Measurements from ENCODE around the gene MCTP1. TPM values are rescaled to one million over a fixed set of nuclear protein-coding genes. Genes with fewer than 3 reads are reported as not detected.
A peak's percentile ranks its signal among the peaks of the same experiment; 100 is the strongest.

Gene MCTP1
- total RNA-seq, 2 donors from 2014 or later = 0.28 to 1.2 TPM

DNA sequence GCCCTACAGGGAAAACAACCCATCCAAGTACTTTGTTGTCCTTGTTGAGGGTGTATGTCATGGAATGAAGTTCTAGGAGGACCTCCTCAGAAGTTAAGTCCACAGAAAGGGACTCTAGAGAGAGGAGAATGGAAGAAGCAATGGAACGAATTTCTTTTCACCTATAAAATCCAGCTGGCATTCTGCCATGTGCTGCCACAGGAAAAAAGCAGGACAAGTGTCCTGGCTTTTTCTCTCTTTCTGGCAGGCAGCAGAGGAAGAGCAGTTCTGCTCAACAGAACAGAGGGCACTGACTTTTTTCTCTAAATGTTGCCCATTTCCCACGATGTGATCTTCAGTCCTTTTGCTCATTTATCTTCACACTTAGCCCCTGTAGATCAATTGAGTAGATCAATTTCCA lies 240.8 kb downstream of the MCTP1 start:
- no peak for ATAC-seq (replicated peaks in 1 of 2)
- H3K4me3 Mint-ChIP-seq = no peak overlapping the region
- no peak for DNase-seq
- H3K4me1 Mint-ChIP-seq (ENCODE audit: low read depth) = no peaks in the 10 kb centered on the region
- H3K36me3 Mint-ChIP-seq (ENCODE audit: insufficient read depth in 2 of 2) = no peaks in the 10 kb centered on the region
- no peak overlapping the region for H3K27ac Mint-ChIP-seq
- no peaks in the 10 kb centered on the region for H3K27me3 Mint-ChIP-seq (ENCODE audit: low read depth)
- peaks cover 0 to 2% of the 10 kb centered on the region in 2 donors for H3K9me3 Mint-ChIP-seq

DNA sequence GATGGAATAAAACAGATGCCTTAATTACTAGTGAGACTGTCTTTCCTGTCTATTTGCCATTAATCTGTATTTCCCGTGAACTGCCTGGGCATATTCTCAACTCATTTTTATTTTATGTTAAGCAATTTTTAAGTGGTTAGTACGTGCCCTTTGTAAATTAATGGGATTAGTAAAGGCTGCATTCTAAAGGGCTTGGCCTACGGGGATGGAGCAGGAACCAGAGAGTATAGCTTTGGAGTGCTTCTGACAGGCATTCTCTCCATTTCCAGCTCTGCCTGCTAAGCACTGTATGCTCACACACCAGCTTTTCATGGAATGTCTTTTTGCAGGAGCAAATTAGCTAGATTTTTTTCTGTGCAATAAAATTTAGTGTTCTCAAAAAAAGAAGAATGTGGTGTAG lies 241.2 kb downstream of the MCTP1 start:
- Mint-ChIP-seq H3K4me3 (no peak overlapping the region), H3K36me3 (ENCODE audit: insufficient read depth in 2 of 2) (no peaks in the 10 kb centered on the region), H3K4me1 (ENCODE audit: low read depth) (no peaks in the 10 kb centered on the region), H3K27ac (no peak overlapping the region), H3K27me3 (ENCODE audit: low read depth) (no peaks in the 10 kb centered on the region), H3K9me3 (peaks cover 0 to 2% of the 10 kb centered on the region in 2 donors)
- no peak for DNase-seq
- ATAC-seq (replicated peaks in 1 of 2) = no peak

DNA sequence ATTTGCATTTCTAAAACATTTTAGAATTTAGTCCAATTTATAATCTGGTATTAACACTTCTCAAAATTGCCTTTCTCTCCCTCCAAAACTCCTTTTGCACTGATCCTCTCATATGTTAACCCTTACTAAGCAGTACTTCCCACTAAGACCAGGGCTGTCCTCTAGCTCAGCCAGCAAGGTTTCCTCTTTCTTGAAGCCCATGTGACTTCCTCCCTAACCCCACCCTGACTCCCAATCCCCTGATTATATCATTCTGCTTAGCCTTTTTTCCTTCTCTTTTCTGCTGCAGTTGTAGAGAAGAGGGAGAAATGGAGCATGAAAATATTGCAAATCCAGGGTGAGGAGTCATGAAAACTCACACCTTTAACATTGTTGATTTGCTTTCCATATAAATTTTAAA lies 241.7 kb downstream of the MCTP1 start:
- no peaks in the 10 kb centered on the region for H3K4me1 Mint-ChIP-seq (ENCODE audit: low read depth)
- H3K9me3 Mint-ChIP-seq = peaks cover 0 to 2% of the 10 kb centered on the region in 2 donors
- H3K36me3 Mint-ChIP-seq (ENCODE audit: insufficient read depth in 2 of 2) = no peaks in the 10 kb centered on the region
- no peak overlapping the region for H3K27ac Mint-ChIP-seq
- H3K27me3 Mint-ChIP-seq (ENCODE audit: low read depth) = no peaks in the 10 kb centered on the region
- DNase-seq (no peak), ATAC-seq (replicated peaks in 1 of 2) (no peak)
- H3K4me3 Mint-ChIP-seq = no peak overlapping the region

DNA sequence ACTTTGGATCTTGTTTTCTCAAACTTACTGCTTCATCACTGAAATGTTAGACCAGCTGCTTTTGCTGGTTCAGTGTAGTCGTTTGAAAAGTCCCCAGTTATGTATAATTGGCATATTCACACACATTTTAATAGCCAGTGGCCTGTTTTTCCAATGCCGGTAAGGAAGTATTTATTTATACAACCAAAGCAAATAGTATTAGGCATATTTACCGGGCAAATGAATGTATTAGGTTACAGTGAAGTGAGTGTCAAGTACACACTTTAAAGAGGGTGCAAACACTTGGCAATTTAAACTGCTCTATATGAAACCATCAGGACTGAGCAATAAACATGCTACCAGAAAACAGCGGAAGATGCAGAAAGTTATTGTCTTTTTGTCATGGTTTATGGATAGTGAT lies 242.9 kb downstream of the MCTP1 start:
- peaks cover 0 to 2% of the 10 kb centered on the region in 2 donors for H3K9me3 Mint-ChIP-seq
- no peaks in the 10 kb centered on the region for H3K27me3 Mint-ChIP-seq (ENCODE audit: low read depth)
- no peaks in the 10 kb centered on the region for H3K4me1 Mint-ChIP-seq (ENCODE audit: low read depth)
- no peaks in the 10 kb centered on the region for H3K36me3 Mint-ChIP-seq (ENCODE audit: insufficient read depth in 2 of 2)
- ATAC-seq (replicated peaks in 1 of 2) = no peak
- no peak overlapping the region for H3K27ac Mint-ChIP-seq
- no peak overlapping the region for H3K4me3 Mint-ChIP-seq
- no peak for DNase-seq

DNA sequence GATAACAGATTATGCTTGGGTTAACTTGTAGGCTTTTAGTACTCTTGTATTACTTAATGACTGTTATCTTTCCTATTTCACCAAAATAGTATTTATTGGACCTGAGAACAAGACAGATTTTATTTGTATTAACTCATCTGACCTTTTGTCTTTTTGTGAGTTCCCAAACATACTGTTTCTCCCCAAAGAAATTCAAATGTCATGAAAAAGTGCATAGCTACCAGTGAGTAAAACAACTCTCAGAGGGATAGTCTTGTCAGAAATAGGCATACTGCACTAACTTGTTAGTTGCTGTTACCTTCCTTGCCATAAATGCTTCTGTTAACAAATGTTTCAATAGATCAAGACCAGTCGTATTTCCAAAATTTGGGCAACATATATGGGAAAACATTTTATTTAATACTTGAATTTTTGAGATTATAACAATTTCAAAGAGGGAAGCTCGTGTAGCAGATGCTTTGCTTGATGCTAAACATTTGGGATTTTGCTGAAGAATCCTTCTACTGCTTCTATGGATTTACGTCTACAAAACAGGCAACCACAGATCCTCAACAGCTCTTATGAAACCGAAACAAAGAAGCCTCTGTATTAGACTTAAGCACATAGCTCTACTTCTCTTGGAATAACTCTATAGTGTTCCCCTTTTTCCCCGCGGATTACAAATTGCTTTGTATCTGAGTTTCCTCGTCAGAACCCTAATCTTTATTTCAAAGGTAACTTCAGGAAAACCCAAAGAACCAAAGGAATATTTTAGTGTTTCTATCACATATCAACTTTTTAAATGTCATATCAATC lies 248.8 kb downstream of the MCTP1 start:
- Mint-ChIP-seq H3K27ac (no peak overlapping the region), H3K36me3 (ENCODE audit: insufficient read depth in 2 of 2) (peaks cover 0 to 2% of the 10 kb centered on the region in 2 donors), H3K27me3 (ENCODE audit: low read depth) (no peaks in the 10 kb centered on the region), H3K4me3 (no peak overlapping the region), H3K9me3 (peaks cover 6 to 7% of the 10 kb centered on the region in 2 donors), H3K4me1 (ENCODE audit: low read depth) (no peaks in the 10 kb centered on the region)
- ATAC-seq (replicated peaks in 1 of 2) (no peak), DNase-seq (no peak)

DNA sequence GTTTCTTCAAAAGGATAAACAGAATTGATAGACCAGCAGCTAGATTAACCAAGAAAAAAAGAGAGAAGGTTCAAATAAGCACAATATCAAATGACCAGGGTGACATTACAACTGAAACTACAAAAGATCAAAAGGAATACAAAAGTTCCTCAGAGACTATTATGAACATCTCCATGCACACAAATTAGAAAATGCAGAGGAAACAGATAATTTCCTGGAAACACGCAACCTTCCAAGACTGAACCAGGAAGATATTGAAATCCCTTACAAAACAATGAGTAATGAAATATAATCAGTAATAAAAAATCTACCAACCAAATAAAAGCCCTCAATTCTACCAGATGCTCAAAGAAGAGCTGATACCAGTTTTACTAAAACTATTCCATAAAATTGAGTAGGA lies 252.1 kb downstream of the MCTP1 start:
- DNase-seq (no peak), ATAC-seq (replicated peaks in 1 of 2) (no peak)
- no peak overlapping the region for H3K27ac Mint-ChIP-seq
- peaks cover 0 to 2% of the 10 kb centered on the region in 2 donors for H3K36me3 Mint-ChIP-seq (ENCODE audit: insufficient read depth in 2 of 2)
- peaks cover 7% of the 10 kb centered on the region in 2 donors for H3K9me3 Mint-ChIP-seq
- peaks cover 2% of the 10 kb centered on the region for H3K4me1 Mint-ChIP-seq (ENCODE audit: low read depth)
- H3K4me3 Mint-ChIP-seq = no peak overlapping the region
- H3K27me3 Mint-ChIP-seq (ENCODE audit: low read depth) = no peaks in the 10 kb centered on the region

DNA sequence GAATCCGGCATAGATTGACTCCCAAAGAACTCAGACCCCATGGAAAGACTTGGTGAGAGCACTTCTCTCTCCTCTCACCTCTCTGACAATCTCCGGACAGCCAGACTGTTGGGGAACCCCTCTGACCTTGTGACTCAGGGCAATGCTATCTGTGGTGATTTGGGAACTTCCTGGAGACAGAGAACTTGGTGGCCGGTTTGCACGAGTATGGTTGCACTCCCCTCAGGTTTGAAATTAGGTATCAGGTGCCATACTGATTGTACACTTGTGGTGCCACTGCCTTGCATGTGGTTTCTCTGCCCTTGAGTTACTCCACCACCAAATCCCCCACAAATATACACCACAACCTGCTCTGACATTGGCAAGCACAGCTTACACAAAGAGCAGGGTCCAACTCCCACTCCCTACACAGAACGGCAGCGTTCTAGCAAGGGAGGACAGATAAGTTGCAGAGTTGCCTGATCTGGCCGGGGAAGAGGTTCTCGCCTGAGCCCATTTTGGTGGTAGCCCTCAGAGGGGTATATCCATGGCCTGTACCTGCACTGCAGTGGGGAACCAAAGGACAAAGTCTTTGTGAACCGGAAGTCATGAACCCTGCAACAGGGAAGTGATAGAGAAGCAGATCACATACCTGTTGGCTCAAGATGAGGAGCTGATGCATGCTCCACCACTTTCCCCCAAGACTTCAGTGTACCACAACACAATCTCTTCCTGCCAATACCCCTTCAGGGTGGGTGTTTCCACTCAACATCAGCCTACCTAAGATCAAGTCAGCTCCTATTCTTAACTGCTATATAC lies 255.1 kb downstream of the MCTP1 start:
- no peak for DNase-seq
- Mint-ChIP-seq H3K4me1 (ENCODE audit: low read depth) (peaks cover 16% of the 10 kb centered on the region), H3K4me3 (no peak overlapping the region)

DNA sequence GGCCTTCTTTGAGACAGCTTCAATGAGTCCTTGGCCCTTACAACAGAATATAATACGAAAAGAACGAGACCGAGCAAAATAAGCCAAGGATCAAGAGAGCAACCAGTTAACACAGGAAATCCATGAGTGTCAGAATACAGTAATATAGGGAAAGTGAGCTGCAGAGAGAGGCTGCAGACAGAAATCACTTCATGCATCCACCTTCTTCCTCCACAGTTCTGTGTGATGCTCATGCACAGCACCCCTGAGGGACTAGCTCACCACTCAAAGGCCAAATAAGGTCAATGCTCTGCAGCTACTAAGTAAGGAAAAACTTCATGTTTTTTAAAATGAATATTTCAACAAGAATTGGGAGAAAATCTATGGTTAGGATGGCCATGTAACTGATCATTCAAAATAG lies 257.1 kb downstream of the MCTP1 start:
- H3K27me3 Mint-ChIP-seq (ENCODE audit: low read depth) = no peaks in the 10 kb centered on the region
- ATAC-seq (replicated peaks in 1 of 2) (no peak), DNase-seq (no peak)
- H3K9me3 Mint-ChIP-seq = peaks cover 6 to 7% of the 10 kb centered on the region in 2 donors
- peaks cover 23% of the 10 kb centered on the region for H3K4me1 Mint-ChIP-seq (ENCODE audit: low read depth)
- H3K4me3 Mint-ChIP-seq = no peak overlapping the region
- H3K36me3 Mint-ChIP-seq (ENCODE audit: insufficient read depth in 2 of 2) = peaks cover 0 to under 1% of the 10 kb centered on the region in 2 donors
- no peak overlapping the region for H3K27ac Mint-ChIP-seq

More for the DNA sequence above, 255.1 kb downstream of the MCTP1 start:
- peaks cover 7% of the 10 kb centered on the region in 2 donors for H3K9me3 Mint-ChIP-seq
- H3K36me3 Mint-ChIP-seq (ENCODE audit: insufficient read depth in 2 of 2) = peaks cover 0 to 2% of the 10 kb centered on the region in 2 donors
- H3K27me3 Mint-ChIP-seq (ENCODE audit: low read depth) = no peaks in the 10 kb centered on the region
- no peak for ATAC-seq (replicated peaks in 1 of 2)
- H3K27ac Mint-ChIP-seq = no peak overlapping the region

DNA sequence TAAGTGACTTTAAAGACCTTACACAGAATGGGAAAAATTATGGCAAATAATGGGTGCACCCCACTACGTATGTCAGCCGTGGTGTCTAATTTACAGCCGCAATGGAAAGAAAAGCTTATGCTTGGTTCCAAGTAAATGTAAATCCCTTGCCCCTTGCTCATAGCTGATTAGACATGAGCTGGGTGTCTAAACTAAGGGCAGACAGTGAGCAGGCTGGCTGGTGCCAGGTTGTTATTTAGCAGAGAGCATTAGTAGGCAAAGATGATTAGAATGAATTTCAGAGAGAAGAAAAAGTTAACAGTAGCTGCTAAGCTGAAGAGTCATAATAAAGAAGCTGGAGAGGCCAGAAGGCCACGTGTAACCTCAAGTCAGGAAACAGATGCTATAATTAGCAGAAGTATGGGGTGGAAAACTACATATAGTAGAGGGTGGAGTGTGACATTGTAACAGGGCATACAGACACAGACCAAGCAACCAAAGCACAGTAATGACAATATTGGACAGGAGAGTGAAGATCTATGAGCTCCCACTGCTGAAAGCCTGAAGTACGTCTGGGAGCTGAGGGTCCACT lies 257.7 kb downstream of the MCTP1 start:
- ATAC-seq (replicated peaks in 1 of 2) (no peak), DNase-seq (no peak)
- Mint-ChIP-seq H3K27me3 (ENCODE audit: low read depth) (peaks cover 3% of the 10 kb centered on the region), H3K9me3 (peaks cover 3 to 6% of the 10 kb centered on the region in 2 donors), H3K4me3 (no peak overlapping the region), H3K27ac (no peak overlapping the region), H3K4me1 (ENCODE audit: low read depth) (peaks cover 28% of the 10 kb centered on the region), H3K36me3 (ENCODE audit: insufficient read depth in 2 of 2) (no peaks in the 10 kb centered on the region)

DNA sequence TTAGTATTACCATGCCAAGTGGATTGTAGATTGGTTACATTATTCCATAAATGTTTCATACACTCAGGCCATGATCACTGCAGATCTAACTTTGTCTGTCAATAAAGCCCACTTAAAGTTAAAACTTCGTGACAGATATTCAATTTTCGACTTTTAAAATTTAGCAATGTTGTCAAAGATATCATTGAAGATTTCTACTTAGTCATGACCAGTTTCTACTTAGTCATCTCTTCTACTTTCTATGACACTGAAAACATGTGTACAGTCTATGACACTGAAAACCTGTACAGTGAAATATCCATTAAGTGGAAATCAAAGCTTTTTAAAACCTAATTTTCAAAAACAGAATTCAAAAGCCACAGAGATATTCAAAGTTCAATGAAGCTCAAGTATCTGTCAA lies 258.2 kb downstream of the MCTP1 start:
- peaks cover 1 to 3% of the 10 kb centered on the region in 2 donors for H3K9me3 Mint-ChIP-seq
- peaks cover 7% of the 10 kb centered on the region for H3K27me3 Mint-ChIP-seq (ENCODE audit: low read depth)
- H3K4me1 Mint-ChIP-seq (ENCODE audit: low read depth) = peaks cover 29% of the 10 kb centered on the region
- H3K27ac Mint-ChIP-seq = no peak overlapping the region
- no peaks in the 10 kb centered on the region for H3K36me3 Mint-ChIP-seq (ENCODE audit: insufficient read depth in 2 of 2)
- H3K4me3 Mint-ChIP-seq = no peak overlapping the region
- ATAC-seq (replicated peaks in 1 of 2) = no peak
- no peak for DNase-seq

DNA sequence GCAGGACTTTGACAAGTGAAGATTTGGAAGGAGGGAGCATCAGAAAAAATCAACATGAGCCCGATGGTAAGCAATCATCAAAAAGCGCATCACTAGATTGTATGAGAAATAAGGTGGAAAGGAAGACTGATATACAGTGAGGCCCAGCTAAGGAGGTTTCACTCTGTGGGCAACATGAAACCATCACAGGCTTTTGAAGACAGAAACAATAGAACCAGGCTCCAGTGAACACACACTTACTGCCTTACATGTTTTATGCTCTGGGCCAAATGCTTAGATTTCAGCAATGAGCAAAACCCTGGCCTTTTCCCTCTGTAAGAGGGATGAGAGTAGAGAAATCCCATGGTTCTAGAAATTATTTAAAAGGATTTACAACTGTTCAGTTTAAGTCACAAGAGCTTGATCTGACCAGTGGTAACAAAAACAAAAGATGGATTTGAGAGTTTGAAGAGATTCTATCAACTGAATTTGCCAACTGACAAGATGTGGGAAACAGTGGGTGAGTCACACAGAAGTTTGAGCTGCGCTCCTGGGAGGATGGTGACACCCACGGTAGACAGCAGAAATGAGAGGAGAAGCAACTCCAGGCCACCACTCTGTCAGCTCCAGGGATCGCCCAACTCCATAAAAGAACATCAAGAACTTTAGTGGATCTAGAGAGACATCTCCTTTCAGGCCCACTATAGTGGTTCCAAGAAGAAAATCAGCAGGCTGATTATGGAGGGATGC lies 261.8 kb downstream of the MCTP1 start:
- Mint-ChIP-seq H3K27ac (no peak overlapping the region), H3K4me3 (no peak overlapping the region), H3K4me1 (ENCODE audit: low read depth) (peaks cover 29% of the 10 kb centered on the region), H3K36me3 (ENCODE audit: insufficient read depth in 2 of 2) (no peaks in the 10 kb centered on the region), H3K9me3 (no peaks in the 10 kb centered on the region), H3K27me3 (ENCODE audit: low read depth) (peaks cover 7% of the 10 kb centered on the region)
- no peak for DNase-seq
- ATAC-seq (replicated peaks in 1 of 2) = peak; percentile 28 to 70

DNA sequence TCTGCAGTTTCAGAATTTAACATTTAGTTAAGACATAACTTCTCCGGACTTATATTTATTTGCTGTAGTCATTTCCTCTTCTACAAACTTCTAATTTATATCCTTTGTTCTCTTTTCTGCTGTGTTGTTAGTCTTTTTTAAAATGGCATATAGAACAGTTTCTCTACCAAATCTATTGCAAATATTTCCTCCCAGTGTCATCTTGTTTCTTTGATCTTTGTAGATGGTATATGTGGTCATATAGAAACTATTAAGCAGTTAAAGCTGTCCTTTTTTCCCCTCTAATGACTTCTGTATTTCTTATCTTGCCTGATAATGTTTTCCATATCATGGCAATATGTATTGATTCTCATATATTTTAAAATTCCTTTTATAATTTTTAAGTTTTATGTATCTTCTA lies 264.5 kb downstream of the MCTP1 start:
- Mint-ChIP-seq H3K27me3 (ENCODE audit: low read depth) (peaks cover 7% of the 10 kb centered on the region), H3K27ac (no peak overlapping the region), H3K4me3 (no peak overlapping the region), H3K36me3 (ENCODE audit: insufficient read depth in 2 of 2) (no peaks in the 10 kb centered on the region), H3K9me3 (no peaks in the 10 kb centered on the region), H3K4me1 (ENCODE audit: low read depth) (peaks cover 13% of the 10 kb centered on the region)
- no peak for DNase-seq
- no peak for ATAC-seq (replicated peaks in 1 of 2)

DNA sequence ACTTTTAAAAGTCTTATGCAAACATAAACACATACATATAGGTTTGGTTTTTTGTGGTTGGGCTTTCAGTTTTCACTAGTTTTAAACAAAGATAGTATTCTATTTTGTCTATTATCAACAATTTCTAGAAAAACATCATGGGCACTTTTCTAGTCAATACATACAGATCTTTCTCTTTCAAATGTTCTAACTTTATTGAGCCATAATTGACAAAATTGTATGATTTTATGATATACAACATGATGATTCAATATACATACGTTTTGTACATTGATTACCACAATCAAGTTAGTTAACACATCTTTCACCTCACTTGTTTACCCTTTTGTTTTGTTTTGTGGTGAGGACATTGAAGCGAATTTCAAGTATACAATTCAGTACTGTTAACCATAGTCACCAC lies 265.9 kb downstream of the MCTP1 start:
- no peak for DNase-seq

More for the DNA sequence above, 265.9 kb downstream of the MCTP1 start:
- H3K4me1 Mint-ChIP-seq (ENCODE audit: low read depth) = peaks cover 13% of the 10 kb centered on the region
- no peaks in the 10 kb centered on the region for H3K9me3 Mint-ChIP-seq
- no peak for ATAC-seq (replicated peaks in 1 of 2)
- no peaks in the 10 kb centered on the region for H3K36me3 Mint-ChIP-seq (ENCODE audit: insufficient read depth in 2 of 2)
- H3K27me3 Mint-ChIP-seq (ENCODE audit: low read depth) = peaks cover 7% of the 10 kb centered on the region
- no peak overlapping the region for H3K27ac Mint-ChIP-seq
- H3K4me3 Mint-ChIP-seq = no peak overlapping the region

Measured in activated T-cell treated with anti-CD3 and anti-CD28 coated beads, Interleukin-2, amount 50 U/mL, for 72 hours (primary cell).